ENCODE data around the gene CUBN.

Gene CUBN

DNA sequence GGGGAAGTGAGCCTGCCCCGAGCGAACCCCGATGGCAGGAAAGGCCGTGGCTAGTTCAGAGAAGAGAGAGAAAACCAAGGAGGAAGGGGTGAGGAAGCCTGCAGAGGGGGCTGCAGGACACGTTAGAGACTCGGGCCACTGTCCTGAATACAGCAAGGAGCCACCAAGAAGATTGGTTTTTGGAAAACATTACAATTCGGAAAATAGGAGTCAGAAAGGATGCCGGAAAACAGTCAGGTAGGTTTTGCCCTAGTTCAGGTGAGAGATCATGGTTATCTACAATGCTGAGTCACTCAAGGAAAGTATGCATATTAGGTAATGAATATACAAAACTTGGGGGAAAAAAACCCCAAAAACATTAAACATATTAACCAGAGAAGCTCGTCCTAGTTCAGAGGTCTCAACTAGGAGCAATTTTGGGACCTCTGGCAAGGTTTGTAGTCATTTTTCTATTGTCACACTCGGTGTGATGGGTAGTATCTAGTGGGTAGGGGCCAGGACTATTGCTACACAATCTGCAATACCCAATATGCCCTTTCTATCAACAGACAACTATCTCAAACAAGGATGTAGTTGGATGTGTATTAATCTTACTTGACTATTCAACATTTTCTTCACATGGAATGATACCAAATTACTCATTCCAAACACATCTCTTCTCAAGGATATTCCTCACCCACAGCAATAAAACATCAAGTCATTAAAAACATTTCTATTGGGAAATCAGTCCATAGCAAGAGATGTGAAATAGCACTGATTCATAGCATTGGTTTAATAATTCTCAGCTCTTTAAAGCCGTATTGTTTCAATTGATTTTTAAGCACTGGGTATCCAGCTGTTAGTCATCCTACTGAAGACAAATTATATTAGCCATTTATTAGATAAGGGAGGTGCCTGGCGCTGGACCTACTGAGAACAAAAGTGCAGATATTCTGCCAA is 238.0 kb downstream of the CUBN start:
- Histone ChIP-seq H3K36me3 (no peaks in the 10 kb centered on the region), H3K4me1 (peaks cover 0 to 28% (median 4%) of the 10 kb centered on the region in 4 donors), H3K4me3 (no peak overlapping the region), H3K27ac (no peak overlapping the region), H3K27me3 (no peaks in the 10 kb centered on the region), H3K9me3 (no peaks in the 10 kb centered on the region)
- intact Hi-C loops (cut with DNase I; ENCODE audit: low total_unique reads) = no loop called here
- DNase-seq = peak; percentile 68 to 79
- TF ChIP-seq, protein P1, sequence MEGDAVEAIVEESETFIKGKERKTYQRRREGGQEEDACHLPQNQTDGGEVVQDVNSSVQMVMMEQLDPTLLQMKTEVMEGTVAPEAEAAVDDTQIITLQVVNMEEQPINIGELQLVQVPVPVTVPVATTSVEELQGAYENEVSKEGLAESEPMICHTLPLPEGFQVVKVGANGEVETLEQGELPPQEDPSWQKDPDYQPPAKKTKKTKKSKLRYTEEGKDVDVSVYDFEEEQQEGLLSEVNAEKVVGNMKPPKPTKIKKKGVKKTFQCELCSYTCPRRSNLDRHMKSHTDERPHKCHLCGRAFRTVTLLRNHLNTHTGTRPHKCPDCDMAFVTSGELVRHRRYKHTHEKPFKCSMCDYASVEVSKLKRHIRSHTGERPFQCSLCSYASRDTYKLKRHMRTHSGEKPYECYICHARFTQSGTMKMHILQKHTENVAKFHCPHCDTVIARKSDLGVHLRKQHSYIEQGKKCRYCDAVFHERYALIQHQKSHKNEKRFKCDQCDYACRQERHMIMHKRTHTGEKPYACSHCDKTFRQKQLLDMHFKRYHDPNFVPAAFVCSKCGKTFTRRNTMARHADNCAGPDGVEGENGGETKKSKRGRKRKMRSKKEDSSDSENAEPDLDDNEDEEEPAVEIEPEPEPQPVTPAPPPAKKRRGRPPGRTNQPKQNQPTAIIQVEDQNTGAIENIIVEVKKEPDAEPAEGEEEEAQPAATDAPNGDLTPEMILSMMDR (IDR thresholded peaks at IDR 0.05) = peak; percentile 47 to 58

DNA sequence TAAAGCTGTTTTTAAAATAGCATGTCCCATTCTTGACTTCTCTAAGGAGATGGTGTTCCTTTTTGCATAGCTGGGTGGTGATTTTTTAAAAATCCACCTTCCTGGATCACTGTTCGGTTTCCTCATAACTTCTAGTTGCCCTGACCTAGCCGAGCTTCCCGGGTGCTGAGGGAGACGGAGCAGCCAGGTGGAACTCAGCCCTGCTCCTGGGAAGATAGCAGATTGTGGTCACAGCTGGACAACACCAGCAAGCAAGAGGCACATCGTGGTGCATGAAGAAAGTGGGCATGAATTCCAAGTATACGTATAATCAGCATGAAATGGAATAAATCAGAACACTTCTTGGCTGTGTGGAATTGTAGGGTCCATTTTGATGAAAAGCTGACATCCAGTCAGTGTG is 238.9 kb downstream of the CUBN start:
- Histone ChIP-seq H3K9me3 (no peaks in the 10 kb centered on the region), H3K27ac (no peak overlapping the region), H3K4me1 (peaks cover 0 to 28% (median 4%) of the 10 kb centered on the region in 4 donors), H3K4me3 (no peak overlapping the region), H3K27me3 (no peaks in the 10 kb centered on the region), H3K36me3 (no peaks in the 10 kb centered on the region)
- no peak for DNase-seq
- intact Hi-C loops (cut with DNase I; ENCODE audit: low total_unique reads) = no loop called here
- TF ChIP-seq, protein P1 (IDR thresholded peaks at IDR 0.05) = no peak

DNA sequence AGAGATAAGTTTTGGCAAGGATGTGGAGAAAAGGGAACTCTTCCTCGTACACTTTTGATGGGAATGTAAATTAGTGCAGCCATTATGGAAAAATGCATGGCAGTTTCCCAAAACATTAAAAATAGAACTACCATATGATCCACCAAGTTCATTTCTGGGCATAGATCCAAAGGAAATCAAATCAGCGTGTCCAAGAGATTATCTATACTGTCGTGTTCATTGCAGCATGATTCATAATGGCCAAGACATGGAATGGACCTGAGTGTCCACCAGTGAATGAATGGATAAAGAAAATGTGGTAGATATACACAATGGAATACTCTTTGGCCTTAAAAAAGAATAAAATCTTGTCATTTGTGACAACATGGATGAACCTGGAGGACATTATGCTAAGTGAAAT is 242.0 kb downstream of the CUBN start:
- TF ChIP-seq, protein P1 (IDR thresholded peaks at IDR 0.05) = no peak
- DNase-seq = no peak
- no peak overlapping the region for H3K27ac ChIP-seq
- H3K36me3 ChIP-seq = no peaks in the 10 kb centered on the region
- intact Hi-C loops (cut with DNase I; ENCODE audit: low total_unique reads) = no loop called here
- no peaks in the 10 kb centered on the region for H3K9me3 ChIP-seq
- H3K4me3 ChIP-seq = no peak overlapping the region
- H3K27me3 ChIP-seq = no peaks in the 10 kb centered on the region
- peaks cover 0 to 13% (median 4%) of the 10 kb centered on the region in 4 donors for H3K4me1 ChIP-seq

- DNase-seq = no peak
- intact Hi-C loops (cut with DNase I; ENCODE audit: low total_unique reads) = no loop called here
- no peaks in the 10 kb centered on the region for H3K27me3 ChIP-seq
- H3K4me3 ChIP-seq = no peak overlapping the region
- H3K27ac ChIP-seq = no peak overlapping the region
- no peaks in the 10 kb centered on the region for H3K4me1 ChIP-seq
- H3K36me3 ChIP-seq = no peaks in the 10 kb centered on the region
- no peaks in the 10 kb centered on the region for H3K9me3 ChIP-seq
- TF ChIP-seq, protein P1 (IDR thresholded peaks at IDR 0.05) = no peak
Observed at GRCh38 chr10:16886031-16886430, 243.6 kb downstream of the CUBN start.

DNA sequence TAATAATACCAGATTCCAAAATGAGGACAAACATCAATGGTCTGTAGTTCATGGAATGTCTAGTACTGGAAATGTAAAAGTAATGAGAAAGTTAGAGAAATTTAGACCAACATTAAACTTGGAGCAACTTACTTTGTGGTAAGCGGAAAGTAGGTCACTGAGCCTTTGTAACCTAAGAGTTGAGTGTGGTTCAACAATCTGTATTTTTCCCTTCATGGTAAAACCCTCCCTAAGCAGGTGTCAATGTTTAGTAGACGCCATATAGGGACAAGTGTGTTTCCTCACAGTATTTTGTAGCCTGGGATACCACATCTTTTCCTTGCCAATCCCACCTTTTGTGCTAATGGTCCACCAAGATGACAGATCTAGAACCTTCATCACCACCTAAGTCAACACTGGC is 245.1 kb downstream of the CUBN start:
- Histone ChIP-seq H3K9me3 (no peaks in the 10 kb centered on the region), H3K36me3 (no peaks in the 10 kb centered on the region), H3K4me3 (no peak overlapping the region), H3K4me1 (no peaks in the 10 kb centered on the region), H3K27ac (no peak overlapping the region), H3K27me3 (no peaks in the 10 kb centered on the region)
- TF ChIP-seq, protein P1 (IDR thresholded peaks at IDR 0.05) = no peak
- intact Hi-C loops (cut with DNase I; ENCODE audit: low total_unique reads) = no loop called here
- no peak for DNase-seq
